Stimulated activated CD4-positive, alpha-beta T cell treated with anti-CD3 and anti-CD28 coated beads, Interleukin-15, amount 100 ng/mL, for 48 hours (primary cell): ENCODE results near the gene CARD10.
A peak's percentile ranks its signal among the peaks of the same experiment; 100 is the strongest.

Source experiments
- DNase-seq, 2 donors: peaks; one replicate each; pipeline ENCODE4 v3.0.0-alpha.2; 2020; ENCODE audit warnings: low read depth in 2 of 2

The CARD10 gene

GRCh38 chr22:37503850-37504249 is 15.4 kb downstream of the CARD10 start:
- DNase-seq, result no peak

- no peak for DNase-seq
Observed at GRCh38 chr22:37503183-37503683, 16.0 kb downstream of the CARD10 start.

- no peak for DNase-seq
Observed at GRCh38 chr22:37502342-37503182, 16.7 kb downstream of the CARD10 start.

GRCh38 chr22:37501610-37502341 is 17.4 kb downstream of the CARD10 start:
- DNase-seq, result no peak

- DNase-seq, result no peak
Observed at GRCh38 chr22:37500745-37501609, 18.2 kb downstream of the CARD10 start.

- no peak for DNase-seq
Observed at GRCh38 chr22:37499789-37500540, 19.2 kb downstream of the CARD10 start.

DNA sequence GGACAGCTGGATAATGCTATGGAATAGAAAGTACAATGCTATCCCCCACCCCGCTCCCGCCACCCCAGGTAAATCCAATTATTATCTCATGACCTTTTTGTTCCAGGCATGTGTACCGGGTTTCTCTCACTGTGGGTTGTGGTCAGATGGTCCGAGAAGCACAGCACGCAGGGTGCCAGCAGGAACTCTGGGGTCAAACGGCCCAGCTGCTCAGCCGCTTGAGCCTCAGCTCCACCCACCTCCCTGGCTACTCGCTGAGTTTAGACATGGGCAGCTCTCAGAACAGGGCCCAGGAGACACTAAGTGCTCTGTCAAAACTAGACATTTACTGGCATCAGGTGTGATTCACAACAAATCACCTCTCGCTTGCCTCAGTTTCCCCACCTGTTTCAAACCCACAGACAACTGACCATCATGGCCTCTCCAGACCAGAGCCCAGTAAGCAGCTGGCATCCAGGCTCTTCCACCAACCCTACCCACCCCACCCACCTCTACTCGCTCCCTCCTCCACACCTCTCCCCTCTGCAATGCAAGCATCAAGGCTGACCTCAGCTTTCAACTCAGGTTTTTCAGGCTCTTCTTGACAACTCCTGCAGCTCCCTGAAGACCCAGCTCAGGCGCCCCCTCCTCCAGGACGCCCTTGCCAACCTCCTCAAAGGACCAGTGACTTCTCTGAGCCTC is 20.0 kb downstream of the CARD10 start:
- DNase-seq, result no peak

GRCh38 chr22:37498289-37498909 is 20.8 kb downstream of the CARD10 start:
- peak in 1 of 2 donors; percentile 68 for DNase-seq

GRCh38 chr22:37497062-37497599 is 22.1 kb downstream of the CARD10 start:
- DNase-seq, result no peak

DNA sequence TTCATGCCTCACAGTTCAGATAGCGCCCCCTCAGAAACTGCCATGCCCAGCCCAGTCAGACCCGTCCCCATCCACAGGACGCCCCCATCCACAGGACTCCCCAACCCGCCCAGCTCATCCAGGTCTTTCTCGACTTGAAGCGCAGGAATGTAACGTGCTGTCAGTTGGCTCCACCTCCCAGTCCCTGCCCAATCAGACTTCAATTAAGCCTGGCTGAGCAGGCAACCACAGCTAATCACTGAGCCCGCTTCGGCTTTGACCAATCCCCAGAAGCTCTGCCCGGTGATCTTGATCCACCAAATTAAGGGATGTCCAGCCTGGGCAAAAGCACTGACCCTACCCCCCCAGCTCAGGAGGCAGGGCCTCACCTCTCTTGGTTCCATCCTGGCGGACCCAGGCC is 22.6 kb downstream of the CARD10 start:
- no peak for DNase-seq

DNA sequence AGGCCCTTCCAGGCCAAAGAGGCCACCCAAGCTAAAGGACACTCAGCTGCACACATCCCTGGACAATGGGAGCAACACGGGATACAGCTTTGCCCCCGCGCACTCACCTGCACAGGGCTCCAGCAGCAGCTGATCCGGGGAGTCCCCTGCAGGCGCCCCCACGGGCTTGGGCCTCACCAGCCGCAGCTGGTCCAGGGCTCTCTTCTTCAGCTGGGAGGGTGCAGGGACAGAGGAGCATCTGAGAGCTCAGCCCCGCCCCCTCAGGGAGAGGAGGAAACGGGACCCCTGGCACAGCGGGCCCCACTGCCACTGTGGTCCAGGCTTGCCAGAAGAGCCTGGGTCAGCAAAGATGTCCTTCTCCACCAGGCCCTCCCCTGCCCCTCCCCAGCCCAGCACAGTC is 25.2 kb downstream of the CARD10 start:
- no peak for DNase-seq

DNA sequence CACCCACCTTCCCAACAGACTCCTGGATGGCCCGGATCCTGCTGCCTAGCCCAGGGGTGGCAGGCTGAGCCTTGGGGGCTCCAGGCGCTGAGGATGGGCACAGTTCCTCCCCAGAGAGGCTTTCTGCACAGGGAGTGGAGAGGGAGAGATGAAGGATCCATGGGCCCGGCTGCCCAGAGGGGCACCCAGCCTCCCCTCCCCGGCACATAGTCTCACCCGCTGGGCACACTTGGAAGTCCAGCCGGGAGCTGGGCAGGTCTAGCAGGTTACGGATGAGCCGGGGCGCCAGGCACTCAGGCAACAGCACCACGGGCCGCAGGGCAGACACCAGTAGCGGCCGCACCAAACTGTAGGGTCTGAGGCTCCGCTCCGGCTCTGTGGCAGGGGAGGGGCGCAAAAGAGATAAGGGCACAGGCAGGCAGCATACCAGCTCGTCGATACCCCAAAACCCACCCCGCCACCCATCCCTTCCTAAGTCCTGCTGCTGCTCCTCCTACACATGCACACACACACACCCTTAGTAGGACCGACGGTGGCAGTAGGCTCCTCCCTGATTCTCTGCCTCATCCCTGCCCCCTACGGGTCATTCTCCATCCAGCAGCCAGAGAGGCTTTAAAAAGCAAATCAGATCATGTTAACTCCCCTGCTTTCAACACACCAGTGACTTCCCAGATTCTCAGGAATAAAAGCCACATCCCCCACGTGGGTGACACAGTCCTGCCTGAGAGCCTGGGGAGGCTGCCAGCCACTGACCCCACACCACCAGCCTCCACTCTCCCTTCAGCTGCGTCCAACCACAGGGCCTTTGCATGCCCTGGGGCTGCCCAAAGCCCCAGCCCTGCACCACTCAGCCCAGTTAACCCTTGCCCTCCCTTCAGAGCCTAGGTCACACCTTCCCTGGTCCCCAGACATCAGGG is 26.5 kb downstream of the CARD10 start:
- peak in 1 of 2 donors; percentile 56 for DNase-seq

DNA sequence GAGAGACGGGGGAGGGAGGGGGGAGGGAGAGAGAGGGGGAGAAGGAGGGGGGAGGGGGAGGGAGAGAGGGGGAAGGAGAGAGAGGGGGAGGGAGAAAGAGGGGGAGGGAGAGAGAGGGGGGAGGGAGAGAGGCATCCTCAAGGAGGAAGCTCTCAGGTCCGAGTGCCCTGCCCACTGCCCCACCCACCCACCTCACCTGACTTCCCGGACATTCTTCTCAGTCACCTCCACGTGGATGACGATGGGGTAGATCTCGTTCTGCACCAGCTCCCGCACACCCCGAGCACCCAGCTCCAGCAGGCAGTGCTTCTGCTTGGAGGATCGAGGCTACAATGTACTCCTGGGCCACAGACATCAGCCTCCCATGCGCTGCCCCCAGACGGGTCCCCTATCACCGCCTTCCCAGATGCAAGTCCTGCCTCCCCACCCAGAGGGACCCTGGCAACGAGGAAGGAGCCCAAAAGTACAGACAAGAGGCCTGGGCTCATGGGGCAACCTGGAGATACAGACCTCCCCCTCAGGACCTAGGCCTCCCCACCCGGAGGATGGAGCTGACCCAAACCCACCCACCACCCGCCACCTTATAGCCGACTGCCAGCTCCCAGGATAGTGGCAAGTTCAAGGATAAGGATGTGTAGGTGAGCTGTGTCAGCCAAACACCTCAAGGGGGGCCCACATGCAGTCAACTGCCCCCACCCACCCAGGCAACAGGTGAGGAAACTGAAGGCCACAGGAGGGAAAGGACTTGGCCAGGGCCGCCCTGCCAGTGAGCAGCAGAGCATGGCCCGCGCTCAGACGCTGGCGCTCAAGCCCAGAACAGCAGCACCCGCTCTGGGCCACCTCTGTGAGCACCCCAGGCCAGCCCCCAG is 27.4 kb downstream of the CARD10 start:
- no peak for DNase-seq

- DNase-seq, result no peak
Observed at GRCh38 chr22:37491106-37491505, 28.1 kb downstream of the CARD10 start.

- no peak for DNase-seq
Observed at GRCh38 chr22:37489983-37490382, 29.2 kb downstream of the CARD10 start.

GRCh38 chr22:37488337-37489135 is 30.7 kb downstream of the CARD10 start:
- no peak for DNase-seq

GRCh38 chr22:37487571-37487970 is 31.6 kb downstream of the CARD10 start:
- no peak for DNase-seq
